Measurements from ENCODE around the gene ELOVL7. TPM values are rescaled to one million over a fixed set of nuclear protein-coding genes. Genes with fewer than 3 reads are reported as not detected.

The ELOVL7 gene
- total RNA-seq, 2 experiments from 2014 or later, result not detected

DNA sequence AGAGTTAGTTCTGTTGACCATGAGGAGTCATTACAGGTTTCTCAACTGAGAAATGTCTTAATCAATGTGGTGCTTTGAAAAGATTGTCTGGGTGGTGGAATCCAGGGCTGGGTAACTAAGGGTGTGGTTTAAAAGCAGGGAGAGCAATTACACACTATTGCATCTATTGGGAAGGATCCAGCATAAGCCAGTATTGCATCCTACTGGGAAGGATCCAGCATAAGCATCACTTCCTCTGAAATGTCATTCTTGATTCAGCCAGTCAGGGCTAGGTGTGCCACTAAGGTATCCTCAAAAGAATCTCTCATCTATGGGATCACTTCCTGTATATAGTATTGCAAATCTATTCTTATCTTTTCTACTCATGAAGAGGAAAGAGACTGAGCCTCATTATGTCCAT, 38.6 kb downstream of the ELOVL7 start:
- Mint-ChIP-seq H3K9me3 (no peaks in the 10 kb centered on the region), H3K27me3 (no peaks in the 10 kb centered on the region), H3K36me3 (ENCODE audit: low read depth) (no peaks in the 10 kb centered on the region), H3K4me3 (no peak overlapping the region), H3K27ac (no peak overlapping the region), H3K4me1 (ENCODE audit: low read depth) (no peaks in the 10 kb centered on the region)
- ChIA-PET POLR2A (no interaction called here), CTCF (no interaction called here)
- Histone ChIP-seq H3K27me3 (ENCODE audit: control insufficient read depth in 1 of 2, insufficient read depth in 2 of 2, low read length in 2 of 2) (no peaks in the 10 kb centered on the region), H3K4me1 (ENCODE audit: insufficient read depth, low read length) (no peaks in the 10 kb centered on the region), H3K36me3 (ENCODE audit: insufficient read depth, low read length) (no peaks in the 10 kb centered on the region), H3K9me3 (ENCODE audit: control insufficient read depth in 1 of 2, insufficient read depth in 1 of 2, low read length in 2 of 2) (no peaks in the 10 kb centered on the region), H3K4me3 (ENCODE audit: low read length) (no peak overlapping the region), H3K27ac (ENCODE audit: low read depth in 1 of 2, low read length in 2 of 2) (no peak overlapping the region)
- ATAC-seq (ENCODE audit: poor library complexity) (no peak), DNase-seq (no peak)
- intact Hi-C loops (cut with DNase I, micrococcal nuclease), result no loop called here
- no peak for TF ChIP-seq CTCF (IDR thresholded peaks at IDR 0.05)

DNA sequence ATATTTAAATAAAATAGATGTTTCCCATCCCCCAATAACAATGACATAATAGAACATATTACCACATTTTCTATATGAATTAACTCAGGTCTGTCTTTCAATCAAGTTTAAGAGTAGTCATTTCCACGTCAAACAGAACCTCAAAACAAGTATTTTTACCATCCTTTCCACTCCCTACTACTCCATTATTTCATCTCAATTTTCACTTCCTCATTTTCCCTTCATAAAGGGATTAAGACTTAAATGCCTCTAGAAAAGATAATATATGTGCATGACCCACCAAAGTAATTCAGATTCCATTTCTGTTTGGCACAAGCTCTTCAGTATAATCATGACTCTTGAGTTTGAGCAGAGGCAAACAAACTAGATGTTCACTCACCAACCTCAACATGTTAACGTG, 40.4 kb downstream of the ELOVL7 start:
- Mint-ChIP-seq H3K36me3 (ENCODE audit: low read depth) (no peaks in the 10 kb centered on the region), H3K27me3 (no peaks in the 10 kb centered on the region), H3K4me1 (ENCODE audit: low read depth) (no peaks in the 10 kb centered on the region), H3K27ac (no peak overlapping the region), H3K9me3 (no peaks in the 10 kb centered on the region), H3K4me3 (no peak overlapping the region)
- no peaks in the 10 kb centered on the region for H3K4me1 ChIP-seq (ENCODE audit: insufficient read depth, low read length)
- H3K36me3 ChIP-seq (ENCODE audit: insufficient read depth, low read length), result no peaks in the 10 kb centered on the region
- DNase-seq (no peak), ATAC-seq (ENCODE audit: poor library complexity) (no peak)
- no peak for TF ChIP-seq CTCF (IDR thresholded peaks at IDR 0.05)
- intact Hi-C loops (cut with DNase I, micrococcal nuclease), result no loop called here
- H3K4me3 ChIP-seq (ENCODE audit: low read length), result no peak overlapping the region
- POLR2A ChIA-PET, result no interaction called here
- H3K9me3 ChIP-seq (ENCODE audit: control insufficient read depth in 1 of 2, insufficient read depth in 1 of 2, low read length in 2 of 2), result no peaks in the 10 kb centered on the region
- no peak overlapping the region for H3K27ac ChIP-seq (ENCODE audit: low read depth in 1 of 2, low read length in 2 of 2)
- no peaks in the 10 kb centered on the region for H3K27me3 ChIP-seq (ENCODE audit: control insufficient read depth in 1 of 2, insufficient read depth in 2 of 2, low read length in 2 of 2)
- CTCF ChIA-PET, result no interaction called here

DNA sequence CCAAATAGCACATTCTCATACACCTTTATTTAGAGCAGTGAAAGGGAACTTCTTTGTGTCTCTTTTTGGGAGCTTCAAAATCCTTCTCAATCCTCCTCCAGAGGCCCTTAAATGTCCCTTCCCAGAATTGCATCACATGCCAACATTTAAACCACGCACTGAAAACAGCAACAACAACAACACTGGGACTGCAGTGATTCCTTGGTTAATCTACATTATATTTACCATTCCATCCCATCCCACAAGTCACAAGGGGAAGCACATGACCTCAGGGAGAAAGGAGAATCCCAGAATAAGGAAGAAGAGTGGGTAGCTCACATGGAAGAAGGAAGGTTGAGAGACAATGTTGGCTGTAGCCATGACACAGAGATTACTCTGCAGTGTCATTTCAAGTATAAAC, 41.1 kb downstream of the ELOVL7 start:
- DNase-seq, result no peak
- TF ChIP-seq CTCF (IDR thresholded peaks at IDR 0.05), result no peak
- intact Hi-C loops (cut with DNase I, micrococcal nuclease), result no loop called here
- Mint-ChIP-seq H3K4me3 (no peak overlapping the region), H3K27me3 (no peaks in the 10 kb centered on the region), H3K36me3 (ENCODE audit: low read depth) (no peaks in the 10 kb centered on the region), H3K9me3 (no peaks in the 10 kb centered on the region), H3K4me1 (ENCODE audit: low read depth) (no peaks in the 10 kb centered on the region), H3K27ac (no peak overlapping the region)
- Histone ChIP-seq H3K27ac (ENCODE audit: low read depth in 1 of 2, low read length in 2 of 2) (no peak overlapping the region), H3K4me1 (ENCODE audit: insufficient read depth, low read length) (no peaks in the 10 kb centered on the region), H3K27me3 (ENCODE audit: control insufficient read depth in 1 of 2, insufficient read depth in 2 of 2, low read length in 2 of 2) (no peaks in the 10 kb centered on the region), H3K9me3 (ENCODE audit: control insufficient read depth in 1 of 2, insufficient read depth in 1 of 2, low read length in 2 of 2) (no peaks in the 10 kb centered on the region), H3K4me3 (ENCODE audit: low read length) (no peak overlapping the region), H3K36me3 (ENCODE audit: insufficient read depth, low read length) (no peaks in the 10 kb centered on the region)
- POLR2A ChIA-PET, result no interaction called here
- ATAC-seq (ENCODE audit: poor library complexity), result no peak
- CTCF ChIA-PET, result no interaction called here
